HepG2 (cell line): Measurements from ENCODE around the gene SCAPER. TPM values are rescaled to one million over a fixed set of nuclear protein-coding genes. Genes with fewer than 3 reads are reported as not detected.

Experiments
- ATAC-seq: fragments of 200-7000 bp; cut with Tn5 transposase; 3 replicates; pipeline ENCODE4 v1.9.1; 2020; ENCODE audit warnings: mild to moderate bottlenecking, moderate library complexity
- Bru-seq: library from RNA; stranded (reverse); fragments of 400-500 nt; gene quantifications from one replicate; lab custom pipeline; 2021; lab: Mats Ljungman, UMichigan
- BruChase-seq, 2 experiments: library from RNA; stranded (reverse); fragments of 400-500 nt; gene quantifications; one replicate each; lab custom pipeline; 2021; lab: Mats Ljungman, UMichigan
- BruUV-seq: library from RNA; stranded (reverse); fragments of 400-500 nt; replicated peaks from 2 replicates; lab custom pipeline; 2021; lab: Mats Ljungman, UMichigan
- CTCF ChIA-PET: fragments of 300-600 bp; formaldehyde crosslinking; extraction: SDS; loops from one replicate; lab custom pipeline; 2021; ENCODE audit warnings: low total read pairs, inconsistent platforms, low intra/inter-chr PET ratio; lab: Yijun Ruan, JAX
- POLR2A ChIA-PET: fragments of 350-600 bp; sonication (Branson Sonifier 250); formaldehyde crosslinking; loops from one replicate; lab custom pipeline; 2020; ENCODE audit warnings: antibody characterized with exemption, inconsistent platforms; lab: Yijun Ruan, JAX
- DNase-seq: peaks from one replicate; pipeline ENCODE4 v3.0.0-alpha.2; 2015; ENCODE audit warnings: low spot score
- FAIRE-seq: peaks from 3 replicates; lab custom pipeline; 2011; peaks lifted over from hg19 to GRCh38; lab: Jason Lieb, UNC
- H2AFZ ChIP-seq: one replicate; pipeline ENCODE4 v1.6.1; 2011; ENCODE audit warnings: low read length, inconsistent platforms
- H3K27ac ChIP-seq: fragments of 300-600 bp; 3 replicates; pipeline ENCODE4 v1.8.0; 2011; ENCODE audit warnings: mixed run types, mild to moderate bottlenecking, mixed read lengths, low read length, inconsistent platforms; ENCODE audit not compliant: insufficient read depth; ENCODE audit errors: extremely low read length
- H3K27me3 ChIP-seq, 2 experiments: fragments of 200-600 bp in 1 of 2; 2 replicates in 1 of 2; 3 replicates in 1 of 2; pipeline versions ENCODE4 v1.6.0 to v1.8.0; 2011; ENCODE audit warnings: low read length in 2 of 2, mild to moderate bottlenecking in 2 of 2, moderate library complexity in 2 of 2, inconsistent platforms in 1 of 2; ENCODE audit not compliant: insufficient read depth in 2 of 2, control insufficient read depth in 1 of 2
- H3K36me3 ChIP-seq, 2 experiments: fragments of 200-600 bp in 1 of 2; replicated peaks in 1 of 2; 2 replicates in 1 of 2; 3 replicates in 1 of 2; pipeline versions ENCODE4 v1.5.1 to v1.8.0; 2011; ENCODE audit warnings: low read length in 2 of 2, inconsistent platforms in 1 of 2; ENCODE audit not compliant: insufficient read depth in 2 of 2, control insufficient read depth in 1 of 2
- H3K4me1 ChIP-seq: 2 replicates; pipeline ENCODE4 v1.5.1; 2012; ENCODE audit warnings: low read length, inconsistent platforms; ENCODE audit not compliant: insufficient read depth
- H3K4me2 ChIP-seq: 2 replicates; pipeline ENCODE4 v1.6.0; 2011; ENCODE audit warnings: low read depth, low read length, inconsistent platforms
- H3K4me3 ChIP-seq, 3 experiments: fragments of 200-600 bp in 1 of 3; sonication (generic), shearing (Covaris generic) in 1 of 3; replicated peaks in 1 of 3; 2 replicates each; pipeline ENCODE4 v1.5.1; 2011 to 2016; ENCODE audit warnings: low read length in 3 of 3, inconsistent platforms in 2 of 3, low read depth in 2 of 3, mild to moderate bottlenecking in 2 of 3, control low read depth in 1 of 3, mixed read lengths in 1 of 3; ENCODE audit not compliant: insufficient read depth in 1 of 3
- H3K79me2 ChIP-seq: one replicate; pipeline ENCODE4 v1.6.1; 2011; ENCODE audit warnings: low read length, inconsistent platforms; ENCODE audit not compliant: insufficient read depth
- H3K9ac ChIP-seq: 2 replicates; pipeline ENCODE4 v1.6.0; 2011; ENCODE audit warnings: mild to moderate bottlenecking, low read depth, low read length, inconsistent platforms; ENCODE audit not compliant: insufficient read depth
- H3K9me3 ChIP-seq: 2 replicates; pipeline ENCODE4 v1.5.1; 2012; ENCODE audit warnings: mild to moderate bottlenecking, low read length
- H4K20me1 ChIP-seq: 2 replicates; pipeline ENCODE4 v1.6.0; 2011; ENCODE audit warnings: inconsistent platforms, mild to moderate bottlenecking, low read length, moderate library complexity; ENCODE audit not compliant: insufficient read depth
- ATF7-NPFF ChIP-seq: sonication (generic); formaldehyde crosslinking; IDR thresholded peaks from 2 replicates; pipeline ENCODE4 v1.8.1; 2023; ENCODE audit warnings: mild to moderate bottlenecking, low read depth, missing genetic modification reagents, moderate library complexity
- CAMTA2 ChIP-seq: sonication (generic); formaldehyde crosslinking; IDR thresholded peaks from 2 replicates; pipeline ENCODE4 v1.4.0; 2020; ENCODE audit warnings: mild to moderate bottlenecking, missing genetic modification reagents, borderline replicate concordance
- DMAP1 ChIP-seq: IDR thresholded peaks from 2 replicates; pipeline ENCODE4 v1.6.1; 2016
- ZNF3 ChIP-seq: IDR thresholded peaks from 2 replicates; pipeline ENCODE4 v1.7.0; 2017; ENCODE audit warnings: inconsistent platforms
- WGBS: methylation state at CpG from one replicate; pipeline ENCODE4 v1.1.6; 2017; ENCODE audit warnings: low lambda C conversion rate; 5-methylcytosine and 5-hydroxymethylcytosine counted together
- in situ Hi-C: cut with HindIII; loops from 2 replicates; pipeline ENCODE4 v1.10.0; 2017; ENCODE audit warnings: low pct_unique_long_range_greater_than_20kb; ENCODE audit not compliant: extremely low pct_ligation_motif_present
- intact Hi-C: fragments of 100-400 bp; cut with micrococcal nuclease; formaldehyde crosslinking; loops from one replicate; pipeline ENCODE4 v1.10.0; 2022; ENCODE audit not compliant: unreplicated experiment
- long read RNA-seq, 2 experiments: library from RNA in 1 of 2; library from polyadenylated mRNA in 1 of 2; stranded (forward) in 1 of 2; unstranded in 1 of 2; transcript quantifications; one replicate each; pipeline ENCODE4 v2.0.0, GENCODE V29; 2019 to 2022
- polyA minus RNA-seq, 3 experiments: library from RNA; depleted of rRNA, polyadenylated mRNA; stranded (reverse); fragments of >200 nt; gene quantifications; 2 replicates each; pipeline ENCODE4 v1.2.3, GENCODE V29; 2011; ENCODE audit warnings: low replicate concordance in 1 of 3
- polyA plus RNA-seq, 8 experiments: library from polyadenylated mRNA; depleted of rRNA in 3 of 8; stranded (reverse) in 7 of 8; unstranded in 1 of 8; fragments of >200 nt; fragmentation: Illumina TruSeq in 4 of 8; extraction: Trizol in 4 of 8; gene quantifications; 2 replicates each; pipeline versions ENCODE4 v1.2.1 to v1.2.3, GENCODE V29; 2011 to 2016; ENCODE audit warnings: low read depth in 4 of 8, missing spikeins in 1 of 8, mixed read lengths in 1 of 8; ENCODE audit not compliant: insufficient read depth in 1 of 8
- total RNA-seq, 5 experiments: library from RNA; depleted of rRNA; stranded (reverse); fragments of >200 nt; fragmentation: Illumina TruSeq; extraction: Trizol; gene quantifications; 2 replicates each; pipeline ENCODE4 v1.2.3, GENCODE V29; 2016; ENCODE audit warnings: low read depth in 1 of 5
- TF ChIP-seq, protein P1 (sequence below): IDR thresholded peaks from 2 replicates; pipeline ENCODE4 v1.6.1; 2016; ENCODE audit warnings: low read depth
- TF ChIP-seq, protein P2 (sequence below): sonication (generic); formaldehyde crosslinking; IDR thresholded peaks from 2 replicates; pipeline ENCODE4 v1.5.0; 2020; ENCODE audit warnings: missing genetic modification reagents

SCAPER gene, protein sequence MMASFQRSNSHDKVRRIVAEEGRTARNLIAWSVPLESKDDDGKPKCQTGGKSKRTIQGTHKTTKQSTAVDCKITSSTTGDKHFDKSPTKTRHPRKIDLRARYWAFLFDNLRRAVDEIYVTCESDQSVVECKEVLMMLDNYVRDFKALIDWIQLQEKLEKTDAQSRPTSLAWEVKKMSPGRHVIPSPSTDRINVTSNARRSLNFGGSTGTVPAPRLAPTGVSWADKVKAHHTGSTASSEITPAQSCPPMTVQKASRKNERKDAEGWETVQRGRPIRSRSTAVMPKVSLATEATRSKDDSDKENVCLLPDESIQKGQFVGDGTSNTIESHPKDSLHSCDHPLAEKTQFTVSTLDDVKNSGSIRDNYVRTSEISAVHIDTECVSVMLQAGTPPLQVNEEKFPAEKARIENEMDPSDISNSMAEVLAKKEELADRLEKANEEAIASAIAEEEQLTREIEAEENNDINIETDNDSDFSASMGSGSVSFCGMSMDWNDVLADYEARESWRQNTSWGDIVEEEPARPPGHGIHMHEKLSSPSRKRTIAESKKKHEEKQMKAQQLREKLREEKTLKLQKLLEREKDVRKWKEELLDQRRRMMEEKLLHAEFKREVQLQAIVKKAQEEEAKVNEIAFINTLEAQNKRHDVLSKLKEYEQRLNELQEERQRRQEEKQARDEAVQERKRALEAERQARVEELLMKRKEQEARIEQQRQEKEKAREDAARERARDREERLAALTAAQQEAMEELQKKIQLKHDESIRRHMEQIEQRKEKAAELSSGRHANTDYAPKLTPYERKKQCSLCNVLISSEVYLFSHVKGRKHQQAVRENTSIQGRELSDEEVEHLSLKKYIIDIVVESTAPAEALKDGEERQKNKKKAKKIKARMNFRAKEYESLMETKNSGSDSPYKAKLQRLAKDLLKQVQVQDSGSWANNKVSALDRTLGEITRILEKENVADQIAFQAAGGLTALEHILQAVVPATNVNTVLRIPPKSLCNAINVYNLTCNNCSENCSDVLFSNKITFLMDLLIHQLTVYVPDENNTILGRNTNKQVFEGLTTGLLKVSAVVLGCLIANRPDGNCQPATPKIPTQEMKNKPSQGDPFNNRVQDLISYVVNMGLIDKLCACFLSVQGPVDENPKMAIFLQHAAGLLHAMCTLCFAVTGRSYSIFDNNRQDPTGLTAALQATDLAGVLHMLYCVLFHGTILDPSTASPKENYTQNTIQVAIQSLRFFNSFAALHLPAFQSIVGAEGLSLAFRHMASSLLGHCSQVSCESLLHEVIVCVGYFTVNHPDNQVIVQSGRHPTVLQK (N-terminal part only)
- total RNA-seq (2016; rRNA removed; fragmentation: Illumina TruSeq; extraction: Trizol) (7.6 and 10.5 TPM in 2 replicates), polyA plus RNA-seq (2011; rRNA removed) (4.3 and 4.5 TPM in 2 replicates), polyA minus RNA-seq (2011; rRNA and poly(A)+ RNA removed; ENCODE audit: low replicate concordance) (4.5 and 5.0 TPM in 2 replicates), Bru-seq, nascent RNA (percentile 60 among the genes with signal in this experiment), BruChase-seq, experiment 1, labeled RNA remaining after a 6-hour chase (percentile 46 among the genes with signal in this experiment), BruChase-seq, experiment 2, labeled RNA remaining after a 2-hour chase (percentile 52 among the genes with signal in this experiment)
- total RNA-seq (2016; cell fraction: cytosol; rRNA removed; fragmentation: Illumina TruSeq; extraction: Trizol; ENCODE audit: low read depth): 6.6 and 9.4 TPM in 2 replicates
- 8.7 and 9.2 TPM in 2 replicates for total RNA-seq (2016; cell fraction: insoluble cytoplasmic fraction; rRNA removed; fragmentation: Illumina TruSeq; extraction: Trizol)
- total RNA-seq (2016; cell fraction: membrane; rRNA removed; fragmentation: Illumina TruSeq; extraction: Trizol): 4.7 and 6.7 TPM in 2 replicates
- 25.1 and 30.0 TPM in 2 replicates for total RNA-seq (2016; cell fraction: nucleus; rRNA removed; fragmentation: Illumina TruSeq; extraction: Trizol)
- polyA plus RNA-seq (2011; cell fraction: cytosol; rRNA removed): 2.7 and 3.3 TPM in 2 replicates
- 2.9 and 6.5 TPM in 2 replicates for polyA plus RNA-seq (2011; cell fraction: nucleus; rRNA removed)
- polyA plus RNA-seq (2012): 6.4 and 7.5 TPM in 2 replicates
- polyA plus RNA-seq (2016; cell fraction: cytosol; fragmentation: Illumina TruSeq; extraction: Trizol; ENCODE audit: low read depth): 0.32 and 0.43 TPM in 2 replicates
- polyA plus RNA-seq (2016; cell fraction: insoluble cytoplasmic fraction; fragmentation: Illumina TruSeq; extraction: Trizol; ENCODE audit: low read depth): 6.7 and 7.6 TPM in 2 replicates
- polyA plus RNA-seq (2016; cell fraction: membrane; fragmentation: Illumina TruSeq; extraction: Trizol; ENCODE audit: low read depth): 0.85 and 2.0 TPM in 2 replicates
- 6.0 and 6.4 TPM in 2 replicates for polyA plus RNA-seq (2016; cell fraction: nucleus; fragmentation: Illumina TruSeq; extraction: Trizol; ENCODE audit: insufficient read depth, low read depth)
- polyA minus RNA-seq (2011; cell fraction: cytosol; rRNA and poly(A)+ RNA removed): 5.5 and 6.4 TPM in 2 replicates
- 36.1 and 39.0 TPM in 2 replicates for polyA minus RNA-seq (2011; cell fraction: nucleus; rRNA and poly(A)+ RNA removed)
- long read RNA-seq, experiment 1, partial matches to known transcripts: 2 of 3 reads
- long read RNA-seq, experiment 1, other reads (novel, unspliced or antisense): 1 of 3 reads
- long read RNA-seq, experiment 2, partial matches to known transcripts: 4 of 7 reads
- long read RNA-seq, experiment 2, other reads (novel, unspliced or antisense): 3 of 7 reads

DNA sequence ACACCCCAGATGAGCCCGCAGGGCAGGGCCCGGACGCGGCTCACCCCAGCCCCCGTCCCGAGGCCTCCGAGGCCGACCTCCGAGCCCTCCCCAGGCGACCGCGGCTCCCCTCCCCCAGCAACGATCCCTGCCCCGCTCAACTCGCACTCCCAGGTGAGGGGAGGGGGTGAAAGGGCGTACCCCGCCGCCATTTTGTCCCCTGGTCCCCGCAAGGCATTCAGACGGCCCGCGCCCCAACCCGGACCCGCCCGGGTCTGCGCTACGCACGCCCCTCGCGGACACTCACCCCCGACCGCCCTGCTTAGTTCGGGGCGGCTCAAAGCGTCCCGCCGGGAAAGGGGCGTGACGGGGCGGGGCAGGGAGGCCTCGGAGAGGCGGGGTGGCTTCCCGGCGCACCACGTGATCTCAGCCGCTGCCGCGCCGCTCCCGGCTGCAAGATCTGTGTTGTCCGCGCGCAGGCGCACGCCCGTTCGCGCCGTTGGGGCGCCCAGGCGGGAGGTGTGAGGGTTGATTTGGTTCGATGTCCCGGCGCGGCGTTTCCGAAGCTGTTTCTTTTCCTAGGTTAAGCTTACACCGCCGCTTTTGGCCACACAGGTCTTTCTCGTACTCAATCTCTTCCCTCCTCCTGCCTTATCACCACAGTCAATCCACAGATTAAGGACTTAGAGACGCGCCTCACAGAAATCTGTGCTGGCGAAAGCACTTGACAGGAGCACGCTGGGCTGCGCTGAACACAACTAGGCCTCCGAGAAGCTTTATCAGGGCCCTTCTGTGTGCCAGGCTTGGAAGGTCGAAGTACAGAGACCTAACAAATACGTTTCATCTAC lies at the start of gene SCAPER:
TSS of gene SCAPER (minus strand) at position 328 of the 827 bp plus-strand sequence. CDS start 21,523 bp downstream, outside the sequence.
- no peaks in the 10 kb centered on the region for H3K27me3 ChIP-seq
- in situ Hi-C loops: loop anchor here (10.0 kb wide), 1 partner anchor 130 kb away; no protein-coding TSS in a partner anchor
- TF ChIP-seq ZNF3: no peak
- TF ChIP-seq, protein P1, sequence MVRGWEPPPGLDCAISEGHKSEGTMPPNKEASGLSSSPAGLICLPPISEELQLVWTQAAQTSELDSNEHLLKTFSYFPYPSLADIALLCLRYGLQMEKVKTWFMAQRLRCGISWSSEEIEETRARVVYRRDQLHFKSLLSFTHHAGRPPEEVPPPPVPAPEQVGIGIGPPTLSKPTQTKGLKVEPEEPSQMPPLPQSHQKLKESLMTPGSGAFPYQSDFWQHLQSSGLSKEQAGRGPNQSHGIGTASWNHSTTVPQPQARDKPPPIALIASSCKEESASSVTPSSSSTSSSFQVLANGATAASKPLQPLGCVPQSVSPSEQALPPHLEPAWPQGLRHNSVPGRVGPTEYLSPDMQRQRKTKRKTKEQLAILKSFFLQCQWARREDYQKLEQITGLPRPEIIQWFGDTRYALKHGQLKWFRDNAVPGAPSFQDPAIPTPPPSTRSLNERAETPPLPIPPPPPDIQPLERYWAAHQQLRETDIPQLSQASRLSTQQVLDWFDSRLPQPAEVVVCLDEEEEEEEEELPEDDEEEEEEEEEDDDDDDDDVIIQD (CRISPR knock-in tag): 0 out of 2 replicates have a peak, but pooled peaks have one; percentile 16
- TF ChIP-seq, protein P2, sequence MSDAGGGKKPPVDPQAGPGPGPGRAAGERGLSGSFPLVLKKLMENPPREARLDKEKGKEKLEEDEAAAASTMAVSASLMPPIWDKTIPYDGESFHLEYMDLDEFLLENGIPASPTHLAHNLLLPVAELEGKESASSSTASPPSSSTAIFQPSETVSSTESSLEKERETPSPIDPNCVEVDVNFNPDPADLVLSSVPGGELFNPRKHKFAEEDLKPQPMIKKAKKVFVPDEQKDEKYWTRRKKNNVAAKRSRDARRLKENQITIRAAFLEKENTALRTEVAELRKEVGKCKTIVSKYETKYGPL (CRISPR knock-in tag): 0 out of 2 replicates have a peak, but pooled peaks have one; percentile 64
- TF ChIP-seq CAMTA2: peak; percentile 77; the same call in 1 of the 2 replicates
- peak; percentile 98 for TF ChIP-seq ATF7-NPFF (CRISPR knock-in tag)
- peak; percentile 72; the same call in 1 of the 2 replicates for TF ChIP-seq DMAP1 (CRISPR knock-in tag)

More for the DNA sequence above, at the start of gene SCAPER:
- POLR2A ChIA-PET: interaction anchor here (0.7 to 4.5 kb wide), 3 partner anchors 17 to 594 kb away, joined by 3 to 28 read pairs (median 5); partner anchors contain the start of genes ETFA and RCN2
- Histone ChIP-seq H3K4me2 (peak within 1 kb of the TSS; percentile 98), H3K79me2 (peaks cover 4% of the 10 kb centered on the region), H3K9ac (peak within 1 kb of the TSS; percentile 70), H3K9me3 (no peaks in the 10 kb centered on the region), H4K20me1 (no peaks in the 10 kb centered on the region), H3K27ac (peak within 1 kb of the TSS; percentile 70), H2AFZ (peak within 1 kb of the TSS; percentile 98), H3K4me1 (peaks cover 43% of the 10 kb centered on the region), H3K36me3 (no peaks in the 10 kb centered on the region), H3K4me3 (peak within 1 kb of the TSS; percentile 61 to 81 (median 81))
- ATAC-seq: peak; percentile 87
- peak; percentile 76 for DNase-seq
- 0% methylated on average over 11 of the region's 78 CpGs for WGBS
- BruUV-seq: no TSS peak
- FAIRE-seq: peak; percentile 48
- intact Hi-C loops: no loop called here
- CTCF ChIA-PET: no interaction called here
